SK-N-MC (cell line): ENCODE data around the gene ACER3.

Source experiments
- EZH2 ChIP-seq: fragments of 200-600 bp; sonication (generic); IDR thresholded peaks from one replicate; pipeline ENCODE4 v1.6.1; 2017; ENCODE audit warnings: antibody characterized with exemption
- POLR2AphosphoS5 ChIP-seq: IDR thresholded peaks from 2 replicates; pipeline ENCODE4 v1.6.1; 2012; ENCODE audit warnings: mild to moderate bottlenecking, low read depth, low read length, borderline replicate concordance

DNA sequence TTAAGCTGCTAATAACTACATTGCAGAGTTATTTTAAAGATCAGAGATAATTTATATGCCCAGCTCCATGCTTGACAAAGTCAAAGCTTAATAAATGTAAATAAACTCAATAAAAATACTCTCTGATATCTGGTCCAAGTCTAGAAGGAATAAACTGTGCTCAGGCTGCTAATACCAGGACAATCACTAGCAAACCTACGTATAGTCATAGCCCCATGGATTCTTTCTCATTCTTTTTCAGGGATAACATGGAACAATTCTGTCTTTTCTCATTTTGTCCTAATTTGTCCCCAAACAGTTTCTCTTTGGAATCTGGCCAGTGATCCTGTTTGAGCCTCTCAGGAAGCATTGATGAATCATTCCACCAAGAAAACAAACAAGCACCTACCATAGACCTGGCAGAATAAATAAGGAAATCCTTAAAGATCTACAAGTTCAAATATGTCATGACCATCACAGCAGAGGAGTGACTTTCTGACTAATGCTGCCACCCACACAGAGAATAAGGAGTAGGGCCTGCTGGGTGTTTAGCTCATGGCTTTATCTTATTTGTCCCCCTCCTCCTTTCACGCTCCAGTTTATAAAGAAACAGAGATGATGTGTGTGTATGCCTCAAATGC lies 159.4 kb downstream of the ACER3 start:
- TF ChIP-seq POLR2AphosphoS5 (no peak), EZH2 (no peak)
